ENCODE measurements around the gene NT5M. TPM values are rescaled to one million over a fixed set of nuclear protein-coding genes. Genes with fewer than 3 reads are reported as not detected.

Gene NT5M
- total RNA-seq, 1 experiment from 2014 or later = 8.6 TPM

DNA sequence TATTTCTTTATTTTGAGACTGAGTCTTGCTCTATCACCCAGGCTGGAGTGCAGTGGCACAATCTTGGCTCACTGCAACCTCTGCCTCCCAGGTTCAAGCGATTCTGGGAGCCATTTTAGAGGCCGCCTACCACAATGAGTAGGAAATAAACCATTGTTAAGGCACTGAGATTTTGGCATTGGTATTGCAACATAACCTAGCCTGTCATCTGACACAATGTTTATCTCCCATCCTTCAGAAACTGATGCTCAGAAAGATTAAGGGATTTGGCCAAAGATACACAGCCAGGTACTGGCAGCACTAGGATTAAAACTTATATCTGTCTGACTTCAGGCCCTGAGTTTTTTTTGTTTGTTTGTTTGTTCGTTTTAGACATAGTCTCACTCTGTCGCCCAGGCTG lies 14.1 kb upstream of the NT5M start:
- intact Hi-C loops (cut with micrococcal nuclease) = no loop called here
- Histone ChIP-seq H3K4me1 (ENCODE audit: insufficient read depth, low read length) (no peaks in the 10 kb centered on the region), H3K4me2 (ENCODE audit: low read length) (no peak overlapping the region), H3F3A (ENCODE audit: low read length, unreplicated experiment) (no peaks in the 10 kb centered on the region), H3K79me2 (ENCODE audit: low read length) (no peaks in the 10 kb centered on the region), H3K9ac (ENCODE audit: low read length) (no peak overlapping the region), H2AFZ (ENCODE audit: low read length) (no peak overlapping the region), H3K9me3 (ENCODE audit: low read length) (no peaks in the 10 kb centered on the region), H3K36me3 (ENCODE audit: low read depth, low read length) (no peaks in the 10 kb centered on the region), H3K27me3 (ENCODE audit: low read length) (no peaks in the 10 kb centered on the region), H3K4me3 (ENCODE audit: low read length) (no peak overlapping the region), H4K20me1 (ENCODE audit: low read length) (no peaks in the 10 kb centered on the region), H3K27ac (ENCODE audit: low read length) (no peak overlapping the region), H3K9me2 (replicated peaks; ENCODE audit: low read length) (no peaks in the 10 kb centered on the region)
- ChIA-PET CTCF (no interaction called here), POLR2A (ENCODE audit: unreplicated experiment) (no interaction called here)
- no peak for DNase-seq
- TF ChIP-seq EZH2phosphoT487 (IDR thresholded peaks at IDR 0.05; ENCODE audit: borderline replicate concordance, low read length) (no peak), EZH2 (IDR thresholded peaks at IDR 0.05; ENCODE audit: low read length, unreplicated experiment) (no peak)
- TF ChIP-seq, protein P1, sequence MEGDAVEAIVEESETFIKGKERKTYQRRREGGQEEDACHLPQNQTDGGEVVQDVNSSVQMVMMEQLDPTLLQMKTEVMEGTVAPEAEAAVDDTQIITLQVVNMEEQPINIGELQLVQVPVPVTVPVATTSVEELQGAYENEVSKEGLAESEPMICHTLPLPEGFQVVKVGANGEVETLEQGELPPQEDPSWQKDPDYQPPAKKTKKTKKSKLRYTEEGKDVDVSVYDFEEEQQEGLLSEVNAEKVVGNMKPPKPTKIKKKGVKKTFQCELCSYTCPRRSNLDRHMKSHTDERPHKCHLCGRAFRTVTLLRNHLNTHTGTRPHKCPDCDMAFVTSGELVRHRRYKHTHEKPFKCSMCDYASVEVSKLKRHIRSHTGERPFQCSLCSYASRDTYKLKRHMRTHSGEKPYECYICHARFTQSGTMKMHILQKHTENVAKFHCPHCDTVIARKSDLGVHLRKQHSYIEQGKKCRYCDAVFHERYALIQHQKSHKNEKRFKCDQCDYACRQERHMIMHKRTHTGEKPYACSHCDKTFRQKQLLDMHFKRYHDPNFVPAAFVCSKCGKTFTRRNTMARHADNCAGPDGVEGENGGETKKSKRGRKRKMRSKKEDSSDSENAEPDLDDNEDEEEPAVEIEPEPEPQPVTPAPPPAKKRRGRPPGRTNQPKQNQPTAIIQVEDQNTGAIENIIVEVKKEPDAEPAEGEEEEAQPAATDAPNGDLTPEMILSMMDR (conservative IDR thresholded peaks at IDR 0.05; ENCODE audit: low read depth, low read length) = no peak
- no TSS peak for BruUV-seq (replicated peaks)
- no peak for ATAC-seq

DNA sequence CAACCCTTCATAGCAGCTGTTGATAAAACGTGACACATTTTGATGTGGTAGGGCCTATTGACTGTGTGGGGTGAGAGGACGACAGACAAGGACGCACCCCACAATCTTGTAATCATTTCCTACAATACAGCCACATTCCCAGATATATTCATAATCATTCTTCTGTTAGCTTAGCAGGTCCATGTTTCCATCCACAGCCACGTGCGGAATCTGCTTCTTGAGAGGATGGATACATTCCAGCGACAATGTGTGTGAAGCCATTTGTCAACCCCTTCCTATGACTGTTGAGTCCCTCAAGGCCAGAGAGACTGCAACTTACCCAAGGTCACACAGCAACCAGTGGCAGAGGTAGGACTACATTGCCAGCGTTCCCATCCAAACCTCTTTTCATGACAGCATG lies 13.5 kb upstream of the NT5M start:
- CTCF ChIA-PET = no interaction called here
- no peak for ATAC-seq
- no peaks in the 10 kb centered on the region for H3K36me3 ChIP-seq (ENCODE audit: low read depth, low read length)
- no peak overlapping the region for H3K4me2 ChIP-seq (ENCODE audit: low read length)
- H3K9ac ChIP-seq (ENCODE audit: low read length) = no peak overlapping the region
- H3K79me2 ChIP-seq (ENCODE audit: low read length) = no peaks in the 10 kb centered on the region
- no peak overlapping the region for H3K27ac ChIP-seq (ENCODE audit: low read length)
- H3K9me3 ChIP-seq (ENCODE audit: low read length) = no peaks in the 10 kb centered on the region
- POLR2A ChIA-PET (ENCODE audit: unreplicated experiment) = no interaction called here
- BruUV-seq (replicated peaks) = no TSS peak
- intact Hi-C loops (cut with micrococcal nuclease) = no loop called here
- H2AFZ ChIP-seq (ENCODE audit: low read length) = no peak overlapping the region
- no peaks in the 10 kb centered on the region for H3K27me3 ChIP-seq (ENCODE audit: low read length)
- H3K4me3 ChIP-seq (ENCODE audit: low read length) = no peak overlapping the region
- DNase-seq = no peak
- no peaks in the 10 kb centered on the region for H3F3A ChIP-seq (ENCODE audit: low read length, unreplicated experiment)
- no peaks in the 10 kb centered on the region for H4K20me1 ChIP-seq (ENCODE audit: low read length)
- H3K9me2 ChIP-seq (replicated peaks; ENCODE audit: low read length) = no peaks in the 10 kb centered on the region
- H3K4me1 ChIP-seq (ENCODE audit: insufficient read depth, low read length) = no peaks in the 10 kb centered on the region
- TF ChIP-seq, protein P1 (conservative IDR thresholded peaks at IDR 0.05; ENCODE audit: low read depth, low read length) = no peak
- TF ChIP-seq EZH2phosphoT487 (IDR thresholded peaks at IDR 0.05; ENCODE audit: borderline replicate concordance, low read length) (no peak), EZH2 (IDR thresholded peaks at IDR 0.05; ENCODE audit: low read length, unreplicated experiment) (no peak)

DNA sequence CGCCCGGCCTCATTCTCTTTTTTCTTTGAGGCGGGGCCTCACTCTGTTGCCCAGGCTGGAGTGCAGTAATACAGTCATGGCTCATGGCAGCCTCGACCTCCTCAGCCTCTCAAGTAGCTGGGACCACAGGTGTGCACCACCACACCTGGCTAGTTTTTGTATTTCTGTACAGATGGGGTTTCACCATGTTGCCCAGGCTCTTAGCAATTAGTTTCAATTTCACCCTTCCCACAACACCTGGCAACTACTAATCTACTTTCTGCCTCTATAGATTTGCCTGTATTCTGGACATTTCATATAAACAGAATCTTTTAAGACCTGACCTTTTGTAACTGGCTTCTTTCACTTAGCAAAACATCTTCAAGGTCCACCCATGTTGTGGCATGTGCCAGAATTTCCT lies 8.0 kb upstream of the NT5M start:
- ATAC-seq (no peak), DNase-seq (no peak)
- H3K9me2 ChIP-seq (replicated peaks; ENCODE audit: low read length) = no peaks in the 10 kb centered on the region
- H3K4me3 ChIP-seq (ENCODE audit: low read length) = no peak overlapping the region
- no TSS peak for BruUV-seq (replicated peaks)
- H3K36me3 ChIP-seq (ENCODE audit: low read depth, low read length) = no peaks in the 10 kb centered on the region
- no peaks in the 10 kb centered on the region for H3K79me2 ChIP-seq (ENCODE audit: low read length)
- intact Hi-C loops (cut with micrococcal nuclease) = no loop called here
- CTCF ChIA-PET = no interaction called here
- TF ChIP-seq EZH2 (IDR thresholded peaks at IDR 0.05; ENCODE audit: low read length, unreplicated experiment) (no peak), EZH2phosphoT487 (IDR thresholded peaks at IDR 0.05; ENCODE audit: borderline replicate concordance, low read length) (no peak)
- TF ChIP-seq, protein P1 (conservative IDR thresholded peaks at IDR 0.05; ENCODE audit: low read depth, low read length) = no peak
- POLR2A ChIA-PET (ENCODE audit: unreplicated experiment) = no interaction called here
- H3F3A ChIP-seq (ENCODE audit: low read length, unreplicated experiment) = no peaks in the 10 kb centered on the region
- H3K9me3 ChIP-seq (ENCODE audit: low read length) = no peaks in the 10 kb centered on the region
- H3K27ac ChIP-seq (ENCODE audit: low read length) = no peak overlapping the region
- peaks cover 19% of the 10 kb centered on the region for H3K4me1 ChIP-seq (ENCODE audit: insufficient read depth, low read length)
- no peaks in the 10 kb centered on the region for H3K27me3 ChIP-seq (ENCODE audit: low read length)
- no peak overlapping the region for H2AFZ ChIP-seq (ENCODE audit: low read length)
- no peaks in the 10 kb centered on the region for H4K20me1 ChIP-seq (ENCODE audit: low read length)
- no peak overlapping the region for H3K9ac ChIP-seq (ENCODE audit: low read length)
- no peak overlapping the region for H3K4me2 ChIP-seq (ENCODE audit: low read length)
